CD4-positive, alpha-beta memory T cell (primary cell): ENCODE data around the gene CTBP2. TPM values are rescaled to one million over a fixed set of nuclear protein-coding genes. Genes with fewer than 3 reads are reported as not detected.
"Not testable (repeated sequence)": the region's sequence is repeated elsewhere in the genome, so short reads cannot be mapped to it uniquely, and the experiment has no call there.

ENCODE experiments used
- CTCF ChIA-PET: fragments of 350-600 bp; sonication (Branson Sonifier 250); formaldehyde crosslinking; loops from one replicate; lab custom pipeline; 2021; ENCODE audit warnings: inconsistent platforms; ENCODE audit not compliant: partially characterized antibody; lab: Charles Lee
- POLR2A ChIA-PET: fragments of 350-600 bp; sonication (Branson Sonifier 250); formaldehyde crosslinking; loops from one replicate; lab custom pipeline; 2021; ENCODE audit not compliant: partially characterized antibody; lab: Charles Lee
- DNase-seq, 5 donors: peaks; one replicate each; pipeline versions ENCODE4 v3.0.0 to v3.0.0-alpha.2; 2020 to 2022; ENCODE audit warnings: mixed read lengths in 1 of 5
- H3K27ac ChIP-seq: one replicate; pipeline ENCODE4 v1.7.0; 2013; ENCODE audit warnings: low read depth, low read length
- H3K27me3 ChIP-seq: 2 replicates; pipeline ENCODE4 v1.7.0; 2013; ENCODE audit warnings: mild to moderate bottlenecking, low read length, moderate library complexity; ENCODE audit not compliant: insufficient read depth
- H3K36me3 ChIP-seq: 2 replicates; pipeline ENCODE4 v1.7.0; 2013; ENCODE audit warnings: mild to moderate bottlenecking, low read length, moderate library complexity; ENCODE audit not compliant: insufficient read depth
- H3K4me1 ChIP-seq: 2 replicates; pipeline ENCODE4 v1.7.0; 2013; ENCODE audit warnings: mild to moderate bottlenecking, low read length, moderate library complexity; ENCODE audit not compliant: insufficient read depth
- H3K4me3 ChIP-seq, 2 donors: one replicate each; pipeline ENCODE4 v1.7.0; 2013; ENCODE audit warnings: low read length in 2 of 2, mild to moderate bottlenecking in 1 of 2
- H3K9me3 ChIP-seq, 2 donors: one replicate each; pipeline ENCODE4 v1.7.0; 2013; ENCODE audit warnings: low read length in 2 of 2, control low read depth in 1 of 2; ENCODE audit not compliant: control insufficient read depth in 1 of 2
- H3K27ac Mint-ChIP-seq, 7 donors: one replicate each; pipeline ENCODE4 v1.8.0; 2020 to 2021; ENCODE audit warnings: mixed read lengths in 7 of 7, mild to moderate bottlenecking in 6 of 7, inconsistent platforms in 3 of 7, moderate library complexity in 3 of 7
- H3K27me3 Mint-ChIP-seq, 2 donors: one replicate each; pipeline ENCODE4 v1.8.0; 2020 to 2021; ENCODE audit warnings: mixed read lengths in 2 of 2
- H3K36me3 Mint-ChIP-seq, 2 donors: one replicate each; pipeline ENCODE4 v1.8.0; 2020 to 2021; ENCODE audit warnings: mixed read lengths in 2 of 2, inconsistent platforms in 1 of 2, mild to moderate bottlenecking in 1 of 2
- H3K4me1 Mint-ChIP-seq, 4 donors: one replicate each; pipeline ENCODE4 v1.8.0; 2020 to 2021; ENCODE audit warnings: mixed read lengths in 4 of 4, mild to moderate bottlenecking in 1 of 4
- H3K4me3 Mint-ChIP-seq, 8 donors: one replicate each; pipeline ENCODE4 v1.8.0; 2020 to 2021; ENCODE audit warnings: mixed read lengths in 8 of 8, mild to moderate bottlenecking in 7 of 8, moderate library complexity in 6 of 8, inconsistent platforms in 3 of 8
- H3K9me3 Mint-ChIP-seq, 8 donors: one replicate each; pipeline ENCODE4 v1.8.0; 2020 to 2021; ENCODE audit warnings: mixed read lengths in 8 of 8, mild to moderate bottlenecking in 5 of 8, inconsistent platforms in 3 of 8, moderate library complexity in 1 of 8
- intact Hi-C: fragments of 100-400 bp; cut with micrococcal nuclease; formaldehyde crosslinking; loops from one replicate; pipeline ENCODE4 v1.15.1; 2023
- polyA plus RNA-seq, 2 donors: library from polyadenylated mRNA; unstranded; fragments of 300-500 nt; fragmentation: Illumina TruSeq; gene quantifications; one replicate each; pipeline ENCODE4 v1.2.3, GENCODE V29; 2021
- total RNA-seq, 2 experiments: library from RNA; stranded (reverse); gene quantifications; one replicate each; pipeline ENCODE4 v1.2.3, GENCODE V29; 2021

Gene CTBP2
- total and polyA plus RNA-seq, 4 experiments from 2014 or later: 0.16 to 0.97 (median 0.61) TPM; not detected in 1

- Mint-ChIP-seq H3K36me3 (no peaks in the 10 kb centered on the region), H3K4me1 (peaks cover 11 to 15% (median 14%) of the 10 kb centered on the region in 4 donors)
Measured at GRCh38 chr10:125062914-125063230, 97.5 kb downstream of the CTBP2 start.

GRCh38 chr10:125062227-125062913 lies 98.0 kb downstream of the CTBP2 start:
- ChIA-PET POLR2A (no interaction called here), CTCF (interaction anchor here (1.6 to 2.3 kb wide), 2 partner anchors 14 to 17 kb away, joined by 4 to 7 read pairs; no protein-coding TSS in a partner anchor)
- H3K9me3 Mint-ChIP-seq: no peaks in the 10 kb centered on the region
- H3K27me3 Mint-ChIP-seq: peaks cover 6 to 9% of the 10 kb centered on the region in 2 donors
- H3K36me3 Mint-ChIP-seq: no peaks in the 10 kb centered on the region
- Histone ChIP-seq H3K9me3 (no peaks in the 10 kb centered on the region), H3K27me3 (no peaks in the 10 kb centered on the region), H3K4me3 (no peak overlapping the region), H3K4me1 (peaks cover 19% of the 10 kb centered on the region), H3K36me3 (no peaks in the 10 kb centered on the region), H3K27ac (no peak overlapping the region)
- no peak for DNase-seq
- H3K27ac Mint-ChIP-seq: no peak overlapping the region
- H3K4me1 Mint-ChIP-seq: peaks cover 11 to 15% (median 14%) of the 10 kb centered on the region in 4 donors
- intact Hi-C loops: no loop called here
- H3K4me3 Mint-ChIP-seq: no peak overlapping the region

More at GRCh38 chr10:125062914-125063230, 97.5 kb downstream of the CTBP2 start:
- ChIA-PET POLR2A (no interaction called here), CTCF (interaction anchor here (2.3 kb wide), 1 partner anchor 15 kb away, joined by 7 read pairs; no protein-coding TSS in a partner anchor)
- no peak for DNase-seq
- peaks cover 6 to 9% of the 10 kb centered on the region in 2 donors for H3K27me3 Mint-ChIP-seq
- Histone ChIP-seq H3K27ac (no peak overlapping the region), H3K4me1 (peaks cover 19% of the 10 kb centered on the region), H3K36me3 (no peaks in the 10 kb centered on the region), H3K4me3 (no peak overlapping the region), H3K27me3 (no peaks in the 10 kb centered on the region), H3K9me3 (no peaks in the 10 kb centered on the region)
- no peak overlapping the region for H3K27ac Mint-ChIP-seq
- no peak overlapping the region for H3K4me3 Mint-ChIP-seq
- intact Hi-C loops: no loop called here
- no peaks in the 10 kb centered on the region for H3K9me3 Mint-ChIP-seq

- H3K4me1 Mint-ChIP-seq: peaks cover 11 to 15% (median 14%) of the 10 kb centered on the region in 4 donors
Measured at GRCh38 chr10:125061557-125062226, 98.7 kb downstream of the CTBP2 start.

GRCh38 chr10:125060826-125061556 lies 99.4 kb downstream of the CTBP2 start:
- Histone ChIP-seq H3K9me3 (no peaks in the 10 kb centered on the region), H3K4me3 (no peak overlapping the region), H3K27me3 (no peaks in the 10 kb centered on the region), H3K36me3 (no peaks in the 10 kb centered on the region), H3K27ac (no peak overlapping the region), H3K4me1 (peaks cover 19% of the 10 kb centered on the region)
- peaks cover 6 to 9% of the 10 kb centered on the region in 2 donors for H3K27me3 Mint-ChIP-seq
- intact Hi-C loops: no loop called here
- ChIA-PET POLR2A (no interaction called here), CTCF (interaction anchor here (1.4 to 2.3 kb wide), 3 partner anchors 9 to 15 kb away, joined by 3 to 7 read pairs (median 4); no protein-coding TSS in a partner anchor)
- peaks cover 11 to 15% (median 14%) of the 10 kb centered on the region in 4 donors for H3K4me1 Mint-ChIP-seq
- H3K9me3 Mint-ChIP-seq: no peaks in the 10 kb centered on the region
- no peaks in the 10 kb centered on the region for H3K36me3 Mint-ChIP-seq
- DNase-seq: peak in 2 of 5 donors; percentile 13 to 15
- H3K27ac Mint-ChIP-seq: no peak overlapping the region
- H3K4me3 Mint-ChIP-seq: no peak overlapping the region

More at GRCh38 chr10:125061557-125062226, 98.7 kb downstream of the CTBP2 start:
- H3K4me3 ChIP-seq: no peak overlapping the region
- H3K27me3 ChIP-seq: no peaks in the 10 kb centered on the region
- peaks cover 19% of the 10 kb centered on the region for H3K4me1 ChIP-seq
- intact Hi-C loops: no loop called here
- Mint-ChIP-seq H3K9me3 (no peaks in the 10 kb centered on the region), H3K4me3 (no peak overlapping the region), H3K27me3 (peaks cover 6 to 9% of the 10 kb centered on the region in 2 donors), H3K27ac (no peak overlapping the region), H3K36me3 (no peaks in the 10 kb centered on the region)
- no peaks in the 10 kb centered on the region for H3K36me3 ChIP-seq
- H3K9me3 ChIP-seq: no peaks in the 10 kb centered on the region
- CTCF ChIA-PET: interaction anchor here (1.4 to 2.3 kb wide), 3 partner anchors 8 to 16 kb away, joined by 3 to 7 read pairs (median 4); no protein-coding TSS in a partner anchor
- POLR2A ChIA-PET: no interaction called here
- H3K27ac ChIP-seq: no peak overlapping the region
- DNase-seq: no peak

- H3K4me1 Mint-ChIP-seq: peaks cover 11 to 15% (median 14%) of the 10 kb centered on the region in 4 donors
Measured at GRCh38 chr10:125060482-125060825, 99.9 kb downstream of the CTBP2 start.

GRCh38 chr10:125060026-125060425 lies 100.3 kb downstream of the CTBP2 start:
- Mint-ChIP-seq H3K4me3 (no peak overlapping the region), H3K4me1 (peaks cover 8 to 11% (median 10%) of the 10 kb centered on the region in 4 donors), H3K27ac (no peak overlapping the region), H3K27me3 (peaks cover 6 to 11% of the 10 kb centered on the region in 2 donors), H3K9me3 (no peaks in the 10 kb centered on the region), H3K36me3 (no peaks in the 10 kb centered on the region)
- intact Hi-C loops: no loop called here
- Histone ChIP-seq H3K27ac (no peak overlapping the region), H3K4me3 (no peak overlapping the region), H3K4me1 (peaks cover 12% of the 10 kb centered on the region), H3K27me3 (no peaks in the 10 kb centered on the region), H3K9me3 (no peaks in the 10 kb centered on the region), H3K36me3 (no peaks in the 10 kb centered on the region)
- ChIA-PET CTCF (no interaction called here), POLR2A (no interaction called here)
- no peak for DNase-seq

More at GRCh38 chr10:125060482-125060825, 99.9 kb downstream of the CTBP2 start:
- Mint-ChIP-seq H3K27ac (peak overlapping the region in 1 of 7 donors; percentile 14), H3K27me3 (peaks cover 6 to 10% of the 10 kb centered on the region in 2 donors), H3K36me3 (no peaks in the 10 kb centered on the region), H3K4me3 (no peak overlapping the region), H3K9me3 (no peaks in the 10 kb centered on the region)
- Histone ChIP-seq H3K4me3 (no peak overlapping the region), H3K4me1 (peaks cover 16% of the 10 kb centered on the region), H3K27me3 (no peaks in the 10 kb centered on the region), H3K9me3 (no peaks in the 10 kb centered on the region), H3K27ac (no peak overlapping the region), H3K36me3 (no peaks in the 10 kb centered on the region)
- ChIA-PET POLR2A (no interaction called here), CTCF (no interaction called here)
- intact Hi-C loops: no loop called here
- no peak for DNase-seq

GRCh38 chr10:125059348-125059747 lies 101.0 kb downstream of the CTBP2 start:
- intact Hi-C loops, H3K9me3 ChIP-seq, DNase-seq, POLR2A ChIA-PET, H3K36me3 Mint-ChIP-seq, H3K4me3 ChIP-seq, CTCF ChIA-PET, H3K4me3 Mint-ChIP-seq, H3K4me1 Mint-ChIP-seq, H3K9me3 Mint-ChIP-seq, H3K27ac Mint-ChIP-seq, H3K27ac ChIP-seq, H3K27me3 ChIP-seq, H3K36me3 ChIP-seq, H3K4me1 ChIP-seq: not testable (repeated sequence)
- peaks cover 6 to 11% of the 10 kb centered on the region in 2 donors for H3K27me3 Mint-ChIP-seq
